GM19463 (cell line): ENCODE data around the gene PRSS36.
"Not testable (repeated sequence)": the region's sequence is repeated elsewhere in the genome, so short reads cannot be mapped to it uniquely, and the experiment has no call there.

Experiments used
- ATAC-seq: cut with Tn5 transposase; IDR thresholded peaks from one replicate; pipeline ENCODE4 v1.9.1; 2021; ENCODE audit warnings: mild to moderate bottlenecking, moderate library complexity; ENCODE audit not compliant: unreplicated experiment

PRSS36 gene

GRCh38 chr16:31149894-31150890 is at the start of gene PRSS36:
PRSS36 (minus strand) TSS chr16:31150066; CDS start chr16:31150035, 31 bp downstream.
- no peak for ATAC-seq

GRCh38 chr16:31199430-31200041 is 49.7 kb upstream of the PRSS36 start:
- no peak for ATAC-seq

GRCh38 chr16:31198207-31198882 is 48.5 kb upstream of the PRSS36 start:
- no peak for ATAC-seq

GRCh38 chr16:31196324-31197088 is 46.6 kb upstream of the PRSS36 start:
- no peak for ATAC-seq

GRCh38 chr16:31195861-31196260 is 46.0 kb upstream of the PRSS36 start:
- not testable (repeated sequence) for ATAC-seq

- ATAC-seq: no peak
Observed at GRCh38 chr16:31194898-31195297, 45.0 kb upstream of the PRSS36 start.

GRCh38 chr16:31193874-31194273 is 44.0 kb upstream of the PRSS36 start:
- no peak for ATAC-seq

- ATAC-seq: no peak
Observed at GRCh38 chr16:31192856-31193642, 43.2 kb upstream of the PRSS36 start.

- no peak for ATAC-seq
Observed at GRCh38 chr16:31191697-31192428, 42.0 kb upstream of the PRSS36 start.

GRCh38 chr16:31190818-31191444 is 41.1 kb upstream of the PRSS36 start:
- ATAC-seq: no peak

- no peak for ATAC-seq
Observed at GRCh38 chr16:31190061-31190460, 40.2 kb upstream of the PRSS36 start.

- ATAC-seq: no peak
Observed at GRCh38 chr16:31189412-31189778, 39.5 kb upstream of the PRSS36 start.

- no peak for ATAC-seq
Observed at GRCh38 chr16:31188450-31189411, 38.9 kb upstream of the PRSS36 start.

- no peak for ATAC-seq
Observed at GRCh38 chr16:31187808-31188189, 37.9 kb upstream of the PRSS36 start.

- ATAC-seq: no peak
Observed at GRCh38 chr16:31186930-31187807, 37.3 kb upstream of the PRSS36 start.

- no peak for ATAC-seq
Observed at GRCh38 chr16:31186176-31186575, 36.3 kb upstream of the PRSS36 start.

- ATAC-seq: no peak
Observed at GRCh38 chr16:31185339-31185738, 35.5 kb upstream of the PRSS36 start.
